ENCODE data around the gene LIN7C.
"Not testable (repeated sequence)": the region's sequence is repeated elsewhere in the genome, so short reads cannot be mapped to it uniquely, and the experiment has no call there.

Gene LIN7C

GRCh38 chr11:27468995-27469695 lies 37.4 kb downstream of the LIN7C start:
- DNase-seq (ENCODE audit: low read depth), result no peak

GRCh38 chr11:27468209-27468994 lies 38.2 kb downstream of the LIN7C start:
- no peak for DNase-seq (ENCODE audit: low read depth)

- no peak for DNase-seq (ENCODE audit: low read depth)
Measured at GRCh38 chr11:27467181-27467913, 39.2 kb downstream of the LIN7C start.

- no peak for DNase-seq (ENCODE audit: low read depth)
Measured at GRCh38 chr11:27466363-27466762, 40.2 kb downstream of the LIN7C start.

GRCh38 chr11:27465629-27466028 lies 40.9 kb downstream of the LIN7C start:
- DNase-seq (ENCODE audit: low read depth), result no peak

GRCh38 chr11:27464909-27465308 lies 41.7 kb downstream of the LIN7C start:
- no peak for DNase-seq (ENCODE audit: low read depth)

- DNase-seq (ENCODE audit: low read depth), result no peak
Measured at GRCh38 chr11:27464289-27464696, 42.3 kb downstream of the LIN7C start.

- no peak for DNase-seq (ENCODE audit: low read depth)
Measured at GRCh38 chr11:27462543-27462942, 44.0 kb downstream of the LIN7C start.

- no peak for DNase-seq (ENCODE audit: low read depth)
Measured at GRCh38 chr11:27460158-27460978, 46.2 kb downstream of the LIN7C start.

- DNase-seq (ENCODE audit: low read depth), result no peak
Measured at GRCh38 chr11:27459191-27459590, 47.4 kb downstream of the LIN7C start.

- no peak for DNase-seq (ENCODE audit: low read depth)
Measured at GRCh38 chr11:27458182-27458581, 48.4 kb downstream of the LIN7C start.

- DNase-seq (ENCODE audit: low read depth), result no peak
Measured at GRCh38 chr11:27456795-27457329, 49.7 kb downstream of the LIN7C start.

- no peak for DNase-seq (ENCODE audit: low read depth)
Measured at GRCh38 chr11:27456140-27456794, 50.3 kb downstream of the LIN7C start.

GRCh38 chr11:27455667-27456066 lies 50.9 kb downstream of the LIN7C start:
- no peak for DNase-seq (ENCODE audit: low read depth)

- no peak for DNase-seq (ENCODE audit: low read depth)
Measured at GRCh38 chr11:27453701-27454100, 52.9 kb downstream of the LIN7C start.

- DNase-seq (ENCODE audit: low read depth), result no peak
Measured at GRCh38 chr11:27452147-27452546, 54.4 kb downstream of the LIN7C start.

GRCh38 chr11:27451244-27451965 lies 55.2 kb downstream of the LIN7C start:
- no peak for DNase-seq (ENCODE audit: low read depth)

GRCh38 chr11:27448184-27448540 lies 58.4 kb downstream of the LIN7C start:
- not testable (repeated sequence) for DNase-seq (ENCODE audit: low read depth)

GRCh38 chr11:27447288-27448183 lies 59.0 kb downstream of the LIN7C start:
- DNase-seq (ENCODE audit: low read depth), result no peak

Data from non-pigmented ciliary epithelial cell (primary cell).